Middle frontal gyrus (tissue), 1 donor: ENCODE data around the gene TXNDC16.
A peak's percentile ranks its signal among the peaks of the same experiment; 100 is the strongest.
"Not testable (repeated sequence)": the region's sequence is repeated elsewhere in the genome, so short reads cannot be mapped to it uniquely, and the experiment has no call there.

Experiments
- DNase-seq: peaks from one replicate; pipeline ENCODE4 v3.0.0-alpha.2; 2015; ENCODE audit warnings: low spot score; ENCODE audit errors: extremely low spot score

The TXNDC16 gene

GRCh38 chr14:52538623-52539022, 13.7 kb downstream of the TXNDC16 start:
- no peak for DNase-seq

GRCh38 chr14:52536269-52536668, 16.0 kb downstream of the TXNDC16 start:
- DNase-seq, result no peak

GRCh38 chr14:52531481-52531880, 20.8 kb downstream of the TXNDC16 start:
- no peak for DNase-seq

GRCh38 chr14:52527052-52527451, 25.3 kb downstream of the TXNDC16 start:
- DNase-seq, result no peak

- no peak for DNase-seq
These were observed 29.5 kb downstream of the TXNDC16 start for GRCh38 chr14:52522581-52523345.

- no peak for DNase-seq
These were observed 30.3 kb downstream of the TXNDC16 start for GRCh38 chr14:52522033-52522432.

- DNase-seq, result no peak
These were observed 38.1 kb downstream of the TXNDC16 start for GRCh38 chr14:52514046-52514811.

GRCh38 chr14:52513249-52513648, 39.1 kb downstream of the TXNDC16 start:
- DNase-seq, result no peak

- DNase-seq, result no peak
These were observed 57.9 kb downstream of the TXNDC16 start for GRCh38 chr14:52494444-52494843.

- no peak for DNase-seq
These were observed 66.8 kb downstream of the TXNDC16 start for GRCh38 chr14:52485350-52485960.

- DNase-seq, result no peak
These were observed 70.4 kb downstream of the TXNDC16 start for GRCh38 chr14:52481864-52482263.

GRCh38 chr14:52473557-52473956, 78.7 kb downstream of the TXNDC16 start:
- peak; percentile 24 for DNase-seq

- DNase-seq, result no peak
These were observed 79.6 kb downstream of the TXNDC16 start for GRCh38 chr14:52472728-52473127.

GRCh38 chr14:52472251-52472650, 80.1 kb downstream of the TXNDC16 start:
- DNase-seq, result not testable (repeated sequence)

GRCh38 chr14:52467515-52468266, 84.6 kb downstream of the TXNDC16 start:
- no peak for DNase-seq

GRCh38 chr14:52464175-52464574, 88.1 kb downstream of the TXNDC16 start:
- DNase-seq, result no peak

- no peak for DNase-seq
These were observed 88.9 kb downstream of the TXNDC16 start for GRCh38 chr14:52463375-52463774.

- no peak for DNase-seq
These were observed 90.6 kb downstream of the TXNDC16 start for GRCh38 chr14:52461721-52462120.

GRCh38 chr14:52458721-52459085, 93.6 kb downstream of the TXNDC16 start:
- no peak for DNase-seq

GRCh38 chr14:52457411-52457810, 94.9 kb downstream of the TXNDC16 start:
- DNase-seq, result no peak

- no peak for DNase-seq
These were observed 96.8 kb downstream of the TXNDC16 start for GRCh38 chr14:52455291-52456088.
